Fibroblast of lung (primary cell): ENCODE results near the gene TNRC6C.

ENCODE experiments used
- EZH2 ChIP-seq: IDR thresholded peaks from 2 replicates; pipeline ENCODE4 v1.5.1; 2012; ENCODE audit warnings: low read length, control low read depth, mild to moderate bottlenecking; ENCODE audit errors: missing control alignments
- TF ChIP-seq, protein P1 (sequence below), 2 donors: IDR thresholded peaks in 1 of 2; conservative IDR thresholded peaks in 1 of 2; 1 replicate in 1 of 2; 2 replicates in 1 of 2; pipeline ENCODE4 v1.5.1; 2011 to 2012; ENCODE audit warnings: low read length in 2 of 2, control low read depth in 1 of 2, inconsistent platforms in 1 of 2, low read depth in 1 of 2, mild to moderate bottlenecking in 1 of 2

GRCh38 chr17:77961741-77962140 lies 3.2 kb downstream of the TNRC6C start:
- TF ChIP-seq, protein P1, sequence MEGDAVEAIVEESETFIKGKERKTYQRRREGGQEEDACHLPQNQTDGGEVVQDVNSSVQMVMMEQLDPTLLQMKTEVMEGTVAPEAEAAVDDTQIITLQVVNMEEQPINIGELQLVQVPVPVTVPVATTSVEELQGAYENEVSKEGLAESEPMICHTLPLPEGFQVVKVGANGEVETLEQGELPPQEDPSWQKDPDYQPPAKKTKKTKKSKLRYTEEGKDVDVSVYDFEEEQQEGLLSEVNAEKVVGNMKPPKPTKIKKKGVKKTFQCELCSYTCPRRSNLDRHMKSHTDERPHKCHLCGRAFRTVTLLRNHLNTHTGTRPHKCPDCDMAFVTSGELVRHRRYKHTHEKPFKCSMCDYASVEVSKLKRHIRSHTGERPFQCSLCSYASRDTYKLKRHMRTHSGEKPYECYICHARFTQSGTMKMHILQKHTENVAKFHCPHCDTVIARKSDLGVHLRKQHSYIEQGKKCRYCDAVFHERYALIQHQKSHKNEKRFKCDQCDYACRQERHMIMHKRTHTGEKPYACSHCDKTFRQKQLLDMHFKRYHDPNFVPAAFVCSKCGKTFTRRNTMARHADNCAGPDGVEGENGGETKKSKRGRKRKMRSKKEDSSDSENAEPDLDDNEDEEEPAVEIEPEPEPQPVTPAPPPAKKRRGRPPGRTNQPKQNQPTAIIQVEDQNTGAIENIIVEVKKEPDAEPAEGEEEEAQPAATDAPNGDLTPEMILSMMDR (conservative IDR thresholded peaks at IDR 0.05 in 1 of 2, IDR thresholded peaks at IDR 0.05 in 1 of 2; ENCODE audit: low read depth in 1 of 2, low read length in 2 of 2): no peak
- TF ChIP-seq EZH2: no peak
